H9 (cell line): ENCODE results near the gene GPRASP3. TPM values are rescaled to one million over a fixed set of nuclear protein-coding genes. Genes with fewer than 3 reads are reported as not detected.

Source experiments
- DNase-seq: peaks from one replicate; pipeline ENCODE4 v3.0.0-alpha.2; 2017
- H2AFZ ChIP-seq: one replicate; pipeline ENCODE4 v1.6.1; 2013; ENCODE audit warnings: mild to moderate bottlenecking, low read length, control low read depth, moderate library complexity
- H2AK5ac ChIP-seq: 2 replicates; pipeline ENCODE4 v1.6.1; 2013; ENCODE audit warnings: low read length, control low read depth, mixed read lengths; ENCODE audit not compliant: insufficient read length
- H2BK120ac ChIP-seq: one replicate; pipeline ENCODE4 v1.6.1; 2013; ENCODE audit warnings: low read depth, mild to moderate bottlenecking, low read length, control low read depth, inconsistent platforms; ENCODE audit not compliant: poor library complexity, severe bottlenecking
- H2BK12ac ChIP-seq: 2 replicates; pipeline ENCODE4 v1.6.1; 2013; ENCODE audit warnings: low read length, control low read depth, mixed read lengths, low read depth; ENCODE audit not compliant: insufficient read length
- H2BK15ac ChIP-seq: 2 replicates; pipeline ENCODE4 v1.6.1; 2013; ENCODE audit warnings: low read depth, low read length, control low read depth
- H2BK20ac ChIP-seq: one replicate; pipeline ENCODE4 v1.6.1; 2013; ENCODE audit warnings: low read depth, mild to moderate bottlenecking, low read length, control low read depth, inconsistent platforms; ENCODE audit not compliant: poor library complexity, severe bottlenecking
- H2BK5ac ChIP-seq: 2 replicates; pipeline ENCODE4 v1.6.1; 2013; ENCODE audit warnings: low read length, control low read depth, mixed read lengths; ENCODE audit not compliant: insufficient read length
- H3K14ac ChIP-seq: 2 replicates; pipeline ENCODE4 v1.6.1; 2013; ENCODE audit warnings: low read length, control low read depth; ENCODE audit not compliant: insufficient read depth
- H3K18ac ChIP-seq: 2 replicates; pipeline ENCODE4 v1.6.1; 2013; ENCODE audit warnings: low read depth, mild to moderate bottlenecking, mixed read lengths, low read length, control low read depth; ENCODE audit not compliant: insufficient read length
- H3K23ac ChIP-seq: 2 replicates; pipeline ENCODE4 v1.6.1; 2013; ENCODE audit warnings: low read length, control low read depth, mixed read lengths, low read depth; ENCODE audit not compliant: insufficient read length
- H3K23me2 ChIP-seq: 2 replicates; pipeline ENCODE4 v1.6.1; 2013; ENCODE audit warnings: low read depth, mild to moderate bottlenecking, mixed read lengths, low read length, control low read depth; ENCODE audit not compliant: insufficient read length, poor library complexity, severe bottlenecking
- H3K27ac ChIP-seq: 2 replicates; pipeline ENCODE4 v1.5.1; 2013; ENCODE audit warnings: low read length, control low read depth, mixed read lengths, low read depth; ENCODE audit not compliant: insufficient read length
- H3K27me3 ChIP-seq: 2 replicates; pipeline ENCODE4 v1.6.1; 2013; ENCODE audit warnings: low read length, control low read depth, inconsistent platforms; ENCODE audit not compliant: insufficient read depth
- H3K4ac ChIP-seq: 2 replicates; pipeline ENCODE4 v1.6.1; 2013; ENCODE audit warnings: low read depth, mild to moderate bottlenecking, control low read depth, inconsistent platforms, low read length, moderate library complexity
- H3K4me1 ChIP-seq: 2 replicates; pipeline ENCODE4 v1.6.1; 2013; ENCODE audit warnings: low read length, control low read depth, inconsistent platforms; ENCODE audit not compliant: insufficient read depth
- H3K4me2 ChIP-seq: 2 replicates; pipeline ENCODE4 v1.6.1; 2013; ENCODE audit warnings: low read length, control low read depth, mixed read lengths; ENCODE audit not compliant: insufficient read length, insufficient read depth
- H3K56ac ChIP-seq: 2 replicates; pipeline ENCODE4 v1.6.1; 2013; ENCODE audit warnings: low read depth, mild to moderate bottlenecking, mixed read lengths, low read length, control low read depth; ENCODE audit not compliant: insufficient read length
- H3K79me1 ChIP-seq: 2 replicates; pipeline ENCODE4 v1.6.1; 2013; ENCODE audit warnings: low read depth, mild to moderate bottlenecking, moderate library complexity, low read length, control low read depth, inconsistent platforms; ENCODE audit not compliant: insufficient read depth, poor library complexity, severe bottlenecking
- H3K79me2 ChIP-seq: 2 replicates; pipeline ENCODE4 v1.6.1; 2013; ENCODE audit warnings: low read length, control low read depth, inconsistent platforms; ENCODE audit not compliant: insufficient read depth
- H3K9ac ChIP-seq: 2 replicates; pipeline ENCODE4 v1.6.1; 2013; ENCODE audit warnings: low read length, control low read depth, mixed read lengths; ENCODE audit not compliant: insufficient read length; ENCODE audit errors: extremely low read depth
- H3K9me3 ChIP-seq: one replicate; pipeline ENCODE4 v1.6.1; 2013; ENCODE audit warnings: low read depth, low read length, inconsistent platforms; ENCODE audit not compliant: control insufficient read depth
- H3T11ph ChIP-seq: one replicate; pipeline ENCODE4 v1.6.1; 2013; ENCODE audit warnings: mild to moderate bottlenecking, low read length, control low read depth, inconsistent platforms
- H4K20me1 ChIP-seq: one replicate; pipeline ENCODE4 v1.6.1; 2013; ENCODE audit not compliant: control insufficient read depth, insufficient read length, insufficient read depth
- H4K5ac ChIP-seq: 2 replicates; pipeline ENCODE4 v1.6.1; 2013; ENCODE audit warnings: low read depth, mild to moderate bottlenecking, mixed read lengths, low read length, control low read depth; ENCODE audit not compliant: insufficient read length
- H4K8ac ChIP-seq: replicated peaks from 2 replicates; pipeline ENCODE4 v1.6.1; 2013; ENCODE audit warnings: low read length, control low read depth, mixed read lengths, low read depth; ENCODE audit not compliant: insufficient read length
- H4K91ac ChIP-seq: 2 replicates; pipeline ENCODE4 v1.6.1; 2013; ENCODE audit warnings: low read depth, mild to moderate bottlenecking, moderate library complexity, mixed read lengths, low read length, control low read depth; ENCODE audit not compliant: insufficient read length
- H3K27ac Mint-ChIP-seq, 3 experiments: 2 replicates in 2 of 3; 3 replicates in 1 of 3; pipeline ENCODE4 v1.8.0; 2020 to 2021; ENCODE audit warnings: mixed read lengths in 3 of 3, mild to moderate bottlenecking in 1 of 3, moderate library complexity in 1 of 3
- H3K27me3 Mint-ChIP-seq: 2 replicates; pipeline ENCODE4 v1.8.0; 2021; ENCODE audit warnings: low read depth, mild to moderate bottlenecking, moderate library complexity, mixed read lengths
- H3K36me3 Mint-ChIP-seq, 3 experiments: 2 replicates in 2 of 3; 3 replicates in 1 of 3; pipeline ENCODE4 v1.8.0; 2020 to 2021; ENCODE audit warnings: low read depth in 3 of 3, mixed read lengths in 3 of 3; ENCODE audit not compliant: insufficient read depth in 1 of 3
- H3K4me1 Mint-ChIP-seq, 2 experiments: 2 replicates each; pipeline ENCODE4 v1.8.0; 2020; ENCODE audit warnings: mixed read lengths in 2 of 2
- H3K4me3 Mint-ChIP-seq, 2 experiments: 2 replicates in 1 of 2; 3 replicates in 1 of 2; pipeline ENCODE4 v1.8.0; 2020 to 2021; ENCODE audit warnings: mild to moderate bottlenecking in 2 of 2, mixed read lengths in 2 of 2, moderate library complexity in 1 of 2
- H3K9me3 Mint-ChIP-seq, 2 experiments: 2 replicates in 1 of 2; 3 replicates in 1 of 2; pipeline ENCODE4 v1.8.0; 2020; ENCODE audit warnings: mild to moderate bottlenecking in 2 of 2, mixed read lengths in 2 of 2, moderate library complexity in 1 of 2
- CTCF ChIP-seq: fragments of 200-600 bp; sonication (generic); conservative IDR thresholded peaks from 3 replicates; pipeline ENCODE4 v1.8.0; 2021; ENCODE audit warnings: antibody characterized with exemption, mild to moderate bottlenecking
- WGBS: extraction: QIAGEN DNeasy Blood & Tissue Kit; methylation state at CpG from one replicate; pipeline ENCODE4 v1.1.7; 2013; ENCODE audit warnings: missing lambda C conversion rate, low lambda C conversion rate, mixed read lengths; ENCODE audit not compliant: insufficient read length; ENCODE audit errors: extremely low coverage; 5-methylcytosine and 5-hydroxymethylcytosine counted together
- total RNA-seq: library from RNA; stranded (reverse); gene quantifications from 2 replicates; pipeline ENCODE4 v1.2.1, GENCODE V29; 2021

GPRASP3 gene
- total RNA-seq, 1 experiment from 2014 or later, result 4.8 TPM

GRCh38 chrX:102745857-102746584 is 25.5 kb downstream of the GPRASP3 start:
- peak overlapping the region in 1 of 2 experiments; percentile 91; a peak in 3 of 5 replicates for H3K4me3 Mint-ChIP-seq
- H3K56ac ChIP-seq, result no peak overlapping the region
- H4K8ac ChIP-seq, result no peak overlapping the region
- H4K91ac ChIP-seq, result no peak overlapping the region
- peaks cover 0 to 8% (median 0%) of the 10 kb centered on the region in 3 experiments; a peak in 4 of 7 replicates for H3K36me3 Mint-ChIP-seq
- H2BK20ac ChIP-seq, result no peak overlapping the region
- H2BK120ac ChIP-seq, result no peak overlapping the region
- peaks cover 9 to 13% of the 10 kb centered on the region in 2 experiments for H3K4me1 Mint-ChIP-seq
- peak overlapping the region in 1 of 3 experiments; percentile 62; a peak in 1 of 7 replicates for H3K27ac Mint-ChIP-seq
- no peak for TF ChIP-seq CTCF
- H2BK5ac ChIP-seq, result no peak overlapping the region
- peak overlapping the region; percentile 53 for H3K4me2 ChIP-seq
- H3K27me3 ChIP-seq, result no peaks in the 10 kb centered on the region
- H3K27ac ChIP-seq, result no peak overlapping the region
- no peaks in the 10 kb centered on the region for H3K79me1 ChIP-seq
- WGBS, result no CpG with 5 or more reads among the region's 61 CpGs
- no peaks in the 10 kb centered on the region for H3K23me2 ChIP-seq
- DNase-seq, result peak; percentile 69
- H3K27me3 Mint-ChIP-seq, result peaks cover 2% of the 10 kb centered on the region; the same call in 1 of the 2 replicates
- H3K79me2 ChIP-seq, result no peaks in the 10 kb centered on the region
- no peak overlapping the region for H3T11ph ChIP-seq
- H3K18ac ChIP-seq, result peak overlapping the region; percentile 79
- H3K14ac ChIP-seq, result no peak overlapping the region
- H2BK15ac ChIP-seq, result no peak overlapping the region
- H4K5ac ChIP-seq, result no peak overlapping the region
- no peaks in the 10 kb centered on the region; the same call in 1 of the 2 replicates for H3K4me1 ChIP-seq
- no peak overlapping the region for H3K23ac ChIP-seq
- H2AFZ ChIP-seq, result no peak overlapping the region
- no peak overlapping the region for H2AK5ac ChIP-seq
- peaks cover 41% of the 10 kb centered on the region for H3K9me3 ChIP-seq
- H3K4ac ChIP-seq, result no peak overlapping the region
- peaks cover 59 to 69% of the 10 kb centered on the region in 2 experiments for H3K9me3 Mint-ChIP-seq
- no peak overlapping the region for H2BK12ac ChIP-seq
- H4K20me1 ChIP-seq, result no peaks in the 10 kb centered on the region
- H3K9ac ChIP-seq, result peak overlapping the region; percentile 34
